A172 (cell line): Measurements from ENCODE around the gene ARRDC1. TPM values are rescaled to one million over a fixed set of nuclear protein-coding genes. Genes with fewer than 3 reads are reported as not detected.
"Not testable (repeated sequence)": the region's sequence is repeated elsewhere in the genome, so short reads cannot be mapped to it uniquely, and the experiment has no call there.

ENCODE experiments used
- DNase-seq: peaks from one replicate; pipeline ENCODE4 v3.0.0-alpha.2; 2015; ENCODE audit warnings: low spot score
- total RNA-seq: library from RNA; depleted of rRNA; stranded (reverse); fragments of >200 nt; shearing (Covaris generic); gene quantifications from 2 replicates; pipeline ENCODE4 v1.2.3, GENCODE V29; 2014

Gene ARRDC1
- total RNA-seq, 1 experiment from 2014 or later: 64.3 TPM

DNA sequence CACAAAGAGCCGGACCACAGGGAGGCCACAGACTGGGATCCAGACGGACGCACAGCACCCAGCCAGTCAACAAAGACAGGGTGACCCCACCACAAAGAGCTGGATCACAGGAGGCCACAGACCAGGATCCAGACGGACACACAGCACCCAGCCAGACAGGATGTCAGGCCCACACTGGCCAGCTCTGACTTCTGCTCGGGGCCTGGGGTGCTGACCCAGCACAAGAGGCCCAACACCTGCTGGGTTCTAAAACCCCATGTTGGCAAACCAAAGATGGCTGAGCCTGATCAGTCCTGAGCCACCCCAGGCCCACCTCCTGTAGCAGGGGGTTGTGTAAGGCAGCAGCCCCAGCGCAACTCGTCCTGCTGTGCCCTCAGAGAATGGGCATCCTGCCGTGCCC lies 21.5 kb upstream of the ARRDC1 start:
- no peak for DNase-seq

DNA sequence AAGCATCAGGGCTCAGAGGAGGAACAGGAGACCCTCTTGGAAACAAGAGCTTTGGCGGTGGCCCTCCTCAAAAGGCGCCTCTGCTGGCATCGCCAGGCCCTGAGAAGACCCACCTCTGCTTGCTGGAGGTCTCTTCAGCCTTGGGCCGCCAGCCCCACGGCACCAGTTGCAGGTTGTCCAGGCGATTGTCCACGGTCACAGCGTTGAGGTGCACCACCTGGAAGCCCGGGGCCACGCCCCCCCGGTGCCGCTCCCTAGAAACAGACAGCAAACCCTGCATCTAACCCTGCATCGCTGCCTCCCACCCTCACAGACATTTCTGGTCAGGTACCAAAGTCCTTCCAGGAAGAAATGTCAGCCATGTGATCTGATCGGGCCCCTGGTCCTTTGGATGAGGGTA lies 18.6 kb upstream of the ARRDC1 start:
- no peak for DNase-seq

DNA sequence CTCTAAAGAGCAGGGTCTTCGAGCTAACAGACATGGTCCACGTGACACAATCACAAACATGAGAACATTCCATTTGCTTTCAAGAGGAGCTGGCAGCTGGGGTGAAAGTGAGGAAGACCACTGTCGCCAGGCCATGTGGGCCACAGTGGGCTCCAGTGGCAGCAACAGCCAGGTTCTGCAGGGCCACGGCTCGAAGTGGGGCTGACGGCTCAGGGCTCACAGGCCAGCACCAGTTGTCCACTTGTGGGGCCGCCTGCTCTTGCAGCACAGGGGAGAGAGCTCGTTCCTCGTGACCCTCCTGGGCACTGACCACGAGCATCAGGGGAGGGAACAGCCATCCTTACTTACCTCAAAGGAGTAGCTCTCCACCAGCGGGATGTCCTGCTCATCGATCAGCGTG lies 17.2 kb upstream of the ARRDC1 start:
- DNase-seq: no peak

DNA sequence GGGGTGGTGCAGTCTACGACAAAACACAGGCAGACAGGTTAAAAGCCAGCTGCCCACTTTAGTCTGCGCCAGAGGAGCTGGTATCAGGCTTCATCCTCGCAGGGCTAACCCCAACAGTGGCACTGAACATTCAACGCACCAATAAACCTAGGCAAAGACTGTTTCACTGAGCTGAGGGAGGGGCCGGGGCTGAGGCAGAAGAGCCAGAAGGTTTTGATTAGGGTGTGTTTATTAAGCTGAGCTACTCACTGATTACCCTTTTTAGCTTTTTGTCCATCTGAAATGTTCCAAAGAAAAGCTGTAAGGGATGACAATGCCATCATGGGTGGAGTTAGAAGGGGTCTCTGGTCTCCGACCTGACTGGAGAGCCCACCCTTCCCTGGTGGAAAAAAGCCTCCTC lies 16.6 kb upstream of the ARRDC1 start:
- no peak for DNase-seq

DNA sequence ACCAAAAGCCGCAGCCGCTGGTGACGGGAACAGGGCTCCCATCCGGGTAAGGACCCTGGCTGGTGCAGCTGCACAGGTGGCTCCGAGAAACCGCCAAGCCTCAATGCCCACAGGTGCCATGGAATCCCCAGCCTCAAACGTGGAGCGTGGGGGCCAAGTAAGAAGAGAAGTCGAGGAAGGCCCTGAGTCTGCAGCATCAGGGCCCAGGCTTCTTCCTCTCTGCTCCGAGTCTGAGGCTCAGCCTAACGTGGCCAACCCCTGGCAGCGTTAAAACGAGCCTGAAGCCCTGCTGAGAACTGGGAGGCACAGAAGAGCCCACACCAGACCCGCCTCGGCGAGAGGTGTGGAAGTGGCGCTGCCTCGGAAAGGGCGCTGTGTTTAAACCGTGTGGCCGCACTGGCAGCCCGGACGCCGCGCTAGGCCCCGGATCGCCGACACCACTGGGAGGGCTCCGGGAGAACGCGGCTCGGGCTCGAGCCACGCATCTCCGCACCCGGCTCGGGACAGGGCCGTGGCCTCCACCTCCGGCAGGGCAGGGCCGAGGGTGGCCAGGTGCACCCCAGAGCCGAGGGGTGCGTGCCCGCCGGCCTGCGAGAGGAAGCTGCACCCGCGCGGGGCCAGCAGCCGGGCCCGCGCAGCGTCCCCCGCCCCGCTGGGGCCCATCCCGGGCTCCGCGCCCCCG lies 15.9 kb upstream of the ARRDC1 start:
- DNase-seq: no peak

DNA sequence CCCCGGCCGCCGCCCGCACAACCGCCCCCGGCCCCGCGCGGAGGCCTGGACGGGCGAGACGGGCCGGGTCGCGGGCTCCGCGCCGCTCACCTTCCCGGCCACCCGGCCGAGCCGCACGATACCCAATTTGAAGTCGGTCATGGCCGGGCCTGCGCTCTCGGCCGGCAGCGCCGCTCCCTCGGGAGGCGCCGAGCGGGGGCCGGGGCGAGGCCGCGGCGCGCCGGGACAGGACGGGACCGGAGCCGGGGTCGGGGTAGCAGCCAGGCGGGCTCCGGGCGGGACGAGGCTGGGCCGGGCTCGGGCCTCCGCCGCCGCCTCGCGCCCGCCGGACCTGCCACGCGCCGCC lies 15.4 kb upstream of the ARRDC1 start:
- DNase-seq: no peak

DNA sequence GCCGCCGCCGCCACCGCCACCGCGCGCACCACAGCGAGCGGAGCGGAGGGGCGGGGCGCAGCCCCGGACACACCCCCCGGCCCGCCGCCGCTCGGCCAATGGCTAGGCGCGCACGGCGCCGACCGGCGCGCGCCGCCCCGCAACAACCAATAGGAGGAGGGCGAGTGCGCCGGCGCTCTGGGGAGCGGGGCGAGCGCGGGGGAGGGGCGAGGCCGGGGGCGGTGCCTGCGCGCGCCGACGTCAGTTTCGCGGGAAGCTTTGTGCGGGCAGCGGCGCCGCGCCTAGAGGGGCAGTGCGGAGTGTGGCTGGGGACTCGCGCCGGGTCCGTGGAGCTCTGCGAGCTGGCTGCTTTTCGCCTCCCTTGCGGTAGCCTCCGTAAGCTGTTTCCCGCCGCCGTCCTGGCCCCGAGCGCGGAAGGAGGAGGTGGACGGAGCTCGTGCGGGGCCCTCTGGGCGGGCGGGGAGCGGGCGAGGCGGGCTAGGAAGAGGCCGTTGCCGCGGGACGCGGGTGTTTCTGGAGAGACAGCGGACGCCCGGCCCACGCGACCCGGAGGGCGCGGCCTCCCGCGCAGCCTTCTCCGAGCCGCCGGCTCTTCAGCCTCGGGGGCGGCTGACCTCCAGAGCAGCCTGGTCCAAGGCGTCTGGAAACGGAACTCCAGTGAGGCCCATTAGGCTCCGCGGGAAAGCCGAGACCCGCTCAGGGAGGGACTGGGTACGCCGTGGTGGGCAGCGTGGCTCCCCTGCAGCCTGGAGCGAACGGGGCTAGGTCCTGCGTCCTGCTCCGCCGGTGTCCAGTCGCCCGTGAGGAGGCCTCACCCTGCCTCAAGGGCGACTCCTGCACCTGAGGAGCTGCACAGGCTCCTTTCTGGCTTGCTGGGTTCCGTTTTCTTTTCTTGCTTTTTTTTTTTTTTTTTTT lies 14.8 kb upstream of the ARRDC1 start, which contains the start of gene ZMYND19:
Gene ZMYND19, minus strand, starts transcription at position 44 of the 915 bp plus-strand sequence. CDS start 249 bp downstream, outside the sequence.
- peak; percentile 63 for DNase-seq

DNA sequence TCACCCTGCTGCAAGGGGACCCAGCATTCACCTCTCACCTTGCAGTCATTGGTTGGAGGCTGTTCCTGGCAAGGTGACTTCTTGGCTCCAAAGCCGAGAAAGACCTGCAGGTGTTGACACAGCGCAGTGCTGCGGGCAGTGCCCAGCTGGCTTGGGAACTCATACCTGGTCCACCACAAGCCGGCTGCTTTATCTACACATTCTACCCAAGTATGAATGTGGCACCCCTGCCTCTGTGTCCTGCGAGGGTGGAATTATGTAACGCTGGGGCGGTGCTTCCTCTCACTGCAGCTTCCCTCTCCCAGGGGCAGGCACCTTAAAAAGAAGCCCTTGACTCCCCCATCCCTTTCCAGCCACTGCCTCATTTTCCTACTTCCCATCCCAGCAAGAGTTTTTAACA lies 12.7 kb upstream of the ARRDC1 start:
- DNase-seq: no peak

DNA sequence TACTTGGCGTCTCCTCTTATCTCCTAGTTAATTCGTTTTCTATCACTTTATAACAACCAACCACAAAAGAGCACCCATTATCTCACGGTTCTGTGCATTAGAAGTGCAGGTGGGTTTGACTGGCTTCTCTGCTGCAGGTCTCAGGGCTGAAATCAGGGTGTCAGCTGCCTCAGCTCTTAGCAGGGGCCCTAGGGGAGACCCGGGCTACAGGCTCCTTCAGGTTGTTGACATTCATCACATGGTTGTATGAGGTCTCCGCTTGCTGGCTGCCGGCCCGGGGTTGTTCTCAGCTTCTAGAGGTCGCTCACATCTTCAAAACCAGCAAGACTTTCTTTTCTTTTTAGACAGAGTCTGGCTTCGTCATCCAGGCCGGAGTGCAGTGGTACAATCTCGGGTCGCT lies 12.3 kb upstream of the ARRDC1 start:
- DNase-seq: no peak

DNA sequence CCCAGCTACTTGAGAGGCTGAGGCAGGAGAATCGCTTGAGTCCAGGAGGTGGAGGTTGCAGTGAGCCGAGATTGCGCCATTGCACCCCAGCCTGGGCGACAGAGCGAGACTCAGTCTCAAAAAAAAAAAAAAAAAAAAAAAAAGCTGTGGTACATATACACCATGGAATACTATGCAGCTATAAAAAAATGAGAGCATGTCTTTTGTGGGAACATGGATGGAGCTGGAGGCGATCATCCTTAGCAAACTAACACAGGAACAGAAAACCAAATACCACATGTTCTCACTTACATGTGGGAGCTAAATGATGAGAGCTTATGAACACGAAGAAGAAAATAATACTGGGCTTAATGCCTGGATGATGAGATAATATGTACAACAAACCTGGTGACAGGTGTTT lies 8.9 kb upstream of the ARRDC1 start:
- not testable (repeated sequence) for DNase-seq

DNA sequence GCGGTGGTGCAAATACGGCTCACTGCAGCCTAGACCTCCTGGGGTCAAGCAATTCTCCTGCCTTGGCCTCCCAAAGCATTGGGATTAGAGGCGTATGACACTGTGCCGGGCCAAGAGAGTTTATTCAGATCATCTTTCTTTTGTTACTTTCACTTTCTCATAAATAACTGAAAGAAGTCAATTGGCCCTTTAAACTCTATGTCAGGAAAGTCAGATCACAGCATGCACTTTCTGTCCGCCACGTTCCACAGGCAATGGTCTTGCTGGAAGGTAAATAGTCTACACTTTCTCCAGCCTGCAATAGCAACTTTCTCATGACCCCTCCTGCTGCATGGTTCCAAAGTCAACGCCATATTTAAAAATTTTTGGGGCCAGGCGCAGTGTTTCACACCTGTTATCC lies 6.5 kb upstream of the ARRDC1 start:
- no peak for DNase-seq

DNA sequence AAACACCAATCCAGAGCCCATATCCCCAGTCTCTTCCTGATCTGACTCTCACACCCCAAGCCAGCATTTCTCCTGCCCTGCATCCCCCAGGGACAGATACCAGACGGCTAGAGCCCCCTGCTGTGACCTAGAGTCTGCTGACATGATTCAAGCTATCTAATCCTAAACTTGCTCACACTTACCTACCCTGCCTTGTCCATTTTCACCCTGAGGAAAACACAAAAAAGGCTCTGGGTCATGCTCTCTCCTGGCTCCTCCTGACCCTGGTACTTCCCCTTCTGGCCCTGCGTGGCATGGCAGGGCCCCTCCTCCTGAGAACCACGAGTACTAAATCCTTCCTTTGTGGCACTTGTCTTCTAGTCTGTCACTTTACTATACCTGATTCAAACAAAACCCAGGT lies 2.8 kb upstream of the ARRDC1 start:
- DNase-seq: no peak

DNA sequence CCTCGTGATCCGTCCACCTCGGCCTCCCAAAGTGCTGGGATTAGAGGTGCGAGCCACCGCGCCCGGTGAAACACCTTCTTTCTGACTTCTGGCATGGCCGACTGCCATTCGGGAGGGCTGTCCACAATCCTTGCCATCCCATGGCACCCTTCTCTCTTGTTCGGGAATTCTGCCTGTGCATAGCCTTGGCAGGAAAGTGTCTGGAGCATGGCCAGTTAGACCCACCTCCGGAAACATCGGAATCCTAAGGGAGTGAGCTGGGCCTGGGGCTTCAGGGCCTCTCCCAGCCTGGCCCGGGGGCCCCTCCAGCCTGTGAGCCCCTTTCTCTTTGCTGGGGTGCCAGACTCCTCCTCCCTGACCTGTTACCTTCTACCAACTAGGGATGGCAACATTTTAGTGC lies 1.6 kb upstream of the ARRDC1 start:
- no peak for DNase-seq

DNA sequence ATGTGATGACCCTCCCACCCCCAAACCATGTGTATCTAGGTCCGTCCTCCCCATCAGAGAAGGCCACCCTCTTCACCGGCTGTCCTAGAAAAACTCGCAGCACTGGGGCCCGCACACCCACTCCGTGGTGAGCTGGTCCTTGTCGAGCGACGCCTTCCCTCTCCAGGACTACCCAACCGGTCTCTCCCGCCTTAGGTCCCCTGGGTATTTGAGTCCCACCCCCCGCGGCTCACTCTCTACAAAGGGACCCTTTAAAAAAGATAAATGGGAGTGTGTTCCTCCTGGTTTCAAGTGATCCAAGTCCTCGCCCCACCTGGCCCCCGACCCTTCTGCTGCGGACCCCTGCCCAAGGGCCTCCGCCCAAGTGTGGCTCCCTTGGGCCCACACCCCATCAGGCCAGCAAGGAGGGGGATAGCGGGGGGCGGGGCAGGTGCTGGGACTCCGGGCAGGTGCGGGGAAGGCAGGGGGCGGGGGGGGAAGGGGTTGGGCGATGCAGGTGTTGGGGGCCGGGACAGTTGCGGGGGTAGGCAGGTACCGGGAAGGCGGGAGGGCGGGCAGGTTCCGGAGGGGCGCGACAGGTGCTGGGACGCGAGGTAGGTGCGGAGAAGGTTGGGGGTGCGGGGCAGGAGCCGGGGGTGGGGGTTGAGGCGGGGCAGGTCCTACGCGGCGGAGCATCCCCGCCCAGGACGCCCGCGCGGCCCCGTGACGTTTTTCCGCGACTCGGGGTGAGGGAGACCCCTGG lies 970 bp upstream of the ARRDC1 start:
- DNase-seq: no peak

DNA sequence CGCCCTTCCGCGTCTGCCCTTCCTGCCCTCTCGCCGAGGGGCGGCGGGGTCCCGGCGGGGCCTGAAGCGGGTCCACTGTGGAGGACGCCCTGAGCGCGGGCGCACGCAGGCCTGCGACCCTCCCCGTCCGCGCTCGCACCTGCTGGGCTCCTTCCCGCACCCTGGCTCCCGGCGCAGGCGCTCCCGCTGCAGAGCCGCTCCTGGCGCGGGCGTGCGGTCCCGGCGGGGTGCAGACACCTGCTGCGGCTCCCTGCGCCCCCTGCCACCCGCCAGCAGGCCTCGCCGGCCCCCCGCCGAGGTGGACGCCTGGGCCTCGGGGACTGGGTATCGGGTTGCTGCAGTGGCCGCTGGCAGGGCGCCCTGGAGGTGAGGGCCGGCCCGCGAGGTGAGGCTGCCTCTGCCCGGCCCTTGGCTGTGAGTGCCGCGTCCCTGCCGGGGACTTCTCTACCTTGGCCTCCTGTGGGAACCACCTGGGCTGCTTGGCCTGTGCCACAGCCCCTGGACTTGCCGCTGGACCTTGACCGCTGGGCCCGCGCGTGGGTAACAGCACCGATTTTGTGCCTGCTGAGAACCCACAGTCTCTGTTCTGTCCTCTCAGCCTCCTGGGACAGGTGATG lies 627 bp downstream of the ARRDC1 start:
- DNase-seq: no peak

DNA sequence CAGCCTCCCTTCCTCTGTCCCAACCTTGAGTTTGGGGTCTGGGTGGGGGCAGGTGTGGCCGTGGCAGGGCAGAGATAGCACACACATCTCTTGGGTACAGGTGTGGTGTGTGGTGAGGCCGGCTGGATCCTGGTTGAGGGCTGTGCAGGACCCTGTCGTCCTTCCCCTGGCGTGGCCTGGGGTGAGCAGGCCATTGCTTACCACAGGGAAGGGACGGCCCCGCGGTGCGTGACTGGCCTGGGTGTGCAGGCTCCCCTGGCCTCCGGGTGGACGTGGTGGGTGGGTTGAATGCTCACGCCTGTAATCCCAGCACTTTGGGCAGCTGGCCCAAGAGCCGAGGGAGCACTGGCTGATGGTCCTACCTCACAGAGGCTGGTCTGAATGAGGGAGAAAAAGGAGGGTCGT lies 1.2 kb downstream of the ARRDC1 start:
- DNase-seq: no peak

DNA sequence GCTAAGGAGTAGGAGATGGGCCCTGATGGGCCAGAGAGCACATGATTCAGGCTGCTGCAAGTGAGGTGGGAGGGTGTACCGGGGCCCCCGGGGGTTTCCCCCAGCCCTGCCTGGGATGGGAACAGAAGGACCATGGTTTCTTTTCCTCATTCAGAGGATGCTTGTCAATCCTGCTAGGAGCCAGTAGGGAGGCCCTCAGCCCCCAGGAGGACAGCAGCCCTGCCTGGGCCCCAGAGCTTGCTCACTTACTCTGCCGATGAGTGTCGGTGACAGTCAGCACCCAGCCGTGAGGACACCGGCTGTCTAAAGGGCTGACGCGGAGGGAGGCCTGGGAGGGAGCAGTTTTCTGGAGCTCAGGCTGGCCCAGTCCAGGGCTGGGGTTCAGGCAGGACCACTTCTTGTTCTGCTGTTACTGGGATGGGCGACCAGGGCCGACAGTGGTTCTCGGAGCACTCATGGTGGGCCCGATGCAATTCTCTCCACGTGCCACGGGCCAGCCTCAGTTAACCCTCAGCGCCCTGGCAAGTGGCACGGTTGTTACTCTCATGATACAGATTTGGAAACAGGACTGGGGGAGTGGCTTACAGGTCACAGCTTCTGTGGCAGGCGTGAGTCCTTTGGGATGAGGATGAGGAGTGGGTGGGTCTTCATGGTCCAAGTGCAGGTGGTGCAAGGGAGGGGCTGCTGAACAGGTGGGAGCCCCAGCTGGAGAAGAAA lies 1.8 kb downstream of the ARRDC1 start:
- no peak for DNase-seq

DNA sequence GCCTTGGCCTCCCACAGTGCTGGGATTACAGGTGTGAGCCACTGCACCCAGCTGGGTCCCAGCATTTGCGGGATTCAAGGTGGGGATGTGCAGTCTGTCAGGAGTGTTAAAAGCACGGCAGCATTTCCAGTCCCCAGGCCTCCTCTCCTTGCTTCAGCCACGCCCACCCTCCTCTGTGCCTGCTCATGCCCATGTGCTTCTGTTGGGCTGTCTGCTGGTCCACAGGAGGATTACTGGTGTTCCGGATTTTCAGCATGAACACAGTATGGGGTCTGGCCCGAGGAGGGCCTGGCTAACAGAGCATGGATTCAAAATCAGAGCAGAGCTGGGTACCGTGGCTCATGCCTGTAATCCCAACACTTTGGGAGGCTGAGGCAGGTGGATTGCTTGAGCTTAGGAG lies 5.5 kb downstream of the ARRDC1 start:
- DNase-seq: no peak

DNA sequence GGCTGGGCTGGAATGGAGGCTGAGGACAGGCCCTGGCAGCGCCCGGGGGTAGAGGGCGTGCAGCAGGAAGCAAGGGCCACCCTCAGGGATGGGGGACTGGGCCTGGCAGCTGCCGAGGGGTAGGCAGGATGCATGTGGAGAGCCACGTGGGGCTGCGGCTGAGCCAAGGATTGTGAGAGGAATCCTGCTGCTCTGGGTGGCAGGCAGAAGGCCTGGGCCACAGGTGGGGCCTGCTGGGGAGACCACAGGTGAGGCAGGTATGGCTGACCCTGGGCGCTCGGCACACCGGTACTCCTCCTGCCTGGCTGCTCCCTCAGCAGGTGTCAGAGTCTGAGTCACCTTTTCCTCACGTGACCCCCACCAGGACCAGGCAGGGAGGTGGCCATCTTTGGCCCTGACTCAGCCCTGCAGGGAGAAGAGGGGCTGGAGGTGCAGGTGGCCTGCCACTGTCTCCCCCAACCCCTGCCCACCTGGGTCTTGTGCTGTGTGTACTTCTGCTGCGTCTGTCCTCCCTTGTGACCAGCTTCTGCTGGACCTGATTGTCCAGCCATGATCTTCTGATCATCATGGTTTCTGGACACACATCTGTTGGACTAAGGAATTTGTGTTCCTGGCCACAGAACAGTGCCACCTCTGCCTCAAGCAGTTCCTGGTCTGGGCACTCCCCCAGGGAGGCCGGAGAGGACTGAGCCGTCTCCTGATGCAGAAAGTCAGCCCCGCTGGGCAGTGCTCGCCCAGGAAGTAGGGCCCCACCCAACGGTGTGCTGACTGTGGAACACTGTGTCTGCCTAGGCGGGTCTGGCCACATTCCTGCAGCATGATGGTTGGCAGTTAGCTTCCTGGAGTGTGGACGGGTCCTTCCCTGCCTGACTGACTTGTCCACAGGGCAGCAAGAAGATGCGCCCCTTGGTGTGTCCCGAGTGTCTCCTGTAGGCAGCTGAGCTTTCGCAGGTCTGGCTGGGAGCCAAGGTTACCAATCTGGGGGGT lies 6.4 kb downstream of the ARRDC1 start:
- DNase-seq: peak; percentile 98

DNA sequence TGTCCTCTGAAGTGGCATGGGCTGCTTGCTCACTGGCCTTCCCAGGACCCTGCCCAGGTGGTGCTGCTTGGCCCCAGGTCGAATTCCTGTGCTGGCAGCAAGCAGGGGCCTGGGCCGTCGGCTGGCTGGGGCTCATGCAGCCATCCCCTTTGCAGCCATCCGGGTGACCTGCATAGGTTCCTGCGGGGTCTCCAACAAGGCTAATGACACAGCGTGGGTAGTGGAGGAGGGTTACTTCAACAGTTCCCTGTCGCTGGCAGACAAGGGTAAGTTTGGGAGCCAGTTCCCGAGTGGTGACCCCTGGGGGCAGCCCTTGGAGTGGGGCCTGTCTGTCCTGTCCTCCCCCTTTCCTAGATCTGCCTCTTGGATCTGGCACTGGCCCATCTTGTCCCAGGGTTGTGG lies 7.3 kb downstream of the ARRDC1 start:
- no peak for DNase-seq
